Iris pigment epithelial cell (primary cell): ENCODE measurements around the gene ACACB.

ENCODE experiments used
- DNase-seq: peaks from one replicate; pipeline ENCODE4 v3.0.0-alpha.2; 2011; ENCODE audit warnings: low read depth

Gene ACACB

GRCh38 chr12:109258607-109259544 is 142.5 kb downstream of the ACACB start:
- no peak for DNase-seq

GRCh38 chr12:109259545-109259895 is 143.1 kb downstream of the ACACB start:
- DNase-seq = no peak

GRCh38 chr12:109261087-109261486 is 144.7 kb downstream of the ACACB start:
- DNase-seq = no peak

GRCh38 chr12:109261939-109262338 is 145.6 kb downstream of the ACACB start:
- DNase-seq = no peak

GRCh38 chr12:109263439-109263838 is 147.1 kb downstream of the ACACB start:
- DNase-seq = no peak

- DNase-seq = peak; percentile 56
Observed at GRCh38 chr12:109264095-109264942, 147.9 kb downstream of the ACACB start.

GRCh38 chr12:109264943-109265650 is 148.7 kb downstream of the ACACB start:
- no peak for DNase-seq

GRCh38 chr12:109266106-109266879 is 149.9 kb downstream of the ACACB start:
- no peak for DNase-seq

GRCh38 chr12:109267361-109267760 is 151.0 kb downstream of the ACACB start:
- DNase-seq = no peak

GRCh38 chr12:109268896-109269295 is 152.5 kb downstream of the ACACB start:
- no peak for DNase-seq

- no peak for DNase-seq
Observed at GRCh38 chr12:109269428-109269827, 153.0 kb downstream of the ACACB start.

- DNase-seq = no peak
Observed at GRCh38 chr12:109270494-109270893, 154.1 kb downstream of the ACACB start.

GRCh38 chr12:109271418-109271817 is 155.0 kb downstream of the ACACB start:
- no peak for DNase-seq

GRCh38 chr12:109273354-109273753 is 157.0 kb downstream of the ACACB start:
- DNase-seq = no peak

- no peak for DNase-seq
Observed at GRCh38 chr12:109274381-109274780, 158.0 kb downstream of the ACACB start.

GRCh38 chr12:109275173-109275572 is 158.8 kb downstream of the ACACB start:
- DNase-seq = no peak

- DNase-seq = no peak
Observed at GRCh38 chr12:109276160-109276559, 159.8 kb downstream of the ACACB start.

- DNase-seq = no peak
Observed at GRCh38 chr12:109277255-109277898, 161.0 kb downstream of the ACACB start.

- peak; percentile 74 for DNase-seq
Observed at GRCh38 chr12:109277899-109278762, 161.7 kb downstream of the ACACB start.

- no peak for DNase-seq
Observed at GRCh38 chr12:109278912-109279311, 162.5 kb downstream of the ACACB start.
